HCT116 (cell line): Measurements from ENCODE around the gene NEK11. TPM values are rescaled to one million over a fixed set of nuclear protein-coding genes. Genes with fewer than 3 reads are reported as not detected.

ENCODE experiments used
- ATAC-seq: fragments of 200-7000 bp; cut with Tn5 transposase; 2 replicates; pipeline ENCODE4 v1.9.1; 2020; ENCODE audit warnings: mild to moderate bottlenecking, moderate library complexity
- BruUV-seq: library from RNA; stranded (reverse); fragments of 400-500 nt; replicated peaks from 2 replicates; lab custom pipeline; 2021; lab: Mats Ljungman, UMichigan
- CTCF ChIA-PET: fragments of 300-600 bp; sonication (Branson Sonifier 250); formaldehyde crosslinking; loops from one replicate; lab custom pipeline; 2021; ENCODE audit warnings: antibody characterized with exemption; lab: Charles Lee
- POLR2A ChIA-PET: fragments of 300-600, 350-600 bp; sonication (Branson Sonifier 250); formaldehyde crosslinking; loops from one replicate; lab custom pipeline; 2021; ENCODE audit warnings: antibody characterized with exemption; lab: Charles Lee
- RAD21 ChIA-PET, 2 experiments: fragments of 300-600 bp; sonication (Branson Sonifier 250); formaldehyde crosslinking; loops; one replicate each; lab custom pipeline; 2023; ENCODE audit warnings: low total read pairs in 2 of 2; ENCODE audit not compliant: uncharacterized antibody in 2 of 2, unreplicated experiment in 2 of 2, low non-redundant PET in 1 of 2; lab: Charles Lee
- DNase-seq: peaks from one replicate; pipeline ENCODE4 v3.0.0-alpha.2; 2010; ENCODE audit warnings: low read depth, low spot score
- H2AFZ ChIP-seq: fragments of 200-600 bp; shearing (Covaris generic), sonication (generic); 2 replicates; pipeline ENCODE4 v1.6.1; 2017; ENCODE audit warnings: low read depth, mixed run types, mixed read lengths, antibody characterized with exemption, low read length; ENCODE audit not compliant: poor library complexity, severe bottlenecking
- H3K27ac ChIP-seq: 2 replicates; pipeline ENCODE4 v1.5.1; 2012; ENCODE audit warnings: low read depth, low read length
- H3K27me3 ChIP-seq: fragments of 200-600 bp; sonication (generic); 2 replicates; pipeline ENCODE4 v1.6.1; 2016; ENCODE audit warnings: mixed run types, low read length, mixed read lengths; ENCODE audit not compliant: insufficient read depth
- H3K36me3 ChIP-seq, 2 experiments: fragments of 200-500 bp in 1 of 2; fragments of 200-600 bp in 1 of 2; sonication (Bioruptor generic) in 1 of 2; sonication (generic) in 1 of 2; 2 replicates each; pipeline versions ENCODE4 v1.5.1 to v1.6.1; 2014 to 2016; ENCODE audit warnings: low read length in 2 of 2, inconsistent platforms in 1 of 2, mixed read lengths in 1 of 2, mixed run types in 1 of 2; ENCODE audit not compliant: insufficient read depth in 2 of 2, control insufficient read depth in 1 of 2
- H3K4me1 ChIP-seq, 2 experiments: fragments of 200-600 bp in 1 of 2; sonication (generic) in 1 of 2; 2 replicates each; pipeline versions ENCODE4 v1.5.1 to v1.6.1; 2012 to 2017; ENCODE audit warnings: low read length in 2 of 2, inconsistent platforms in 1 of 2, mild to moderate bottlenecking in 1 of 2, mixed read lengths in 1 of 2, mixed run types in 1 of 2, moderate library complexity in 1 of 2; ENCODE audit not compliant: insufficient read depth in 2 of 2, control insufficient read depth in 1 of 2
- H3K4me2 ChIP-seq: fragments of 200-600 bp; sonication (generic); 2 replicates; pipeline ENCODE4 v1.6.1; 2017; ENCODE audit warnings: mixed run types, low read length, mixed read lengths
- H3K4me3 ChIP-seq, 2 experiments: fragments of 200-600 bp in 1 of 2; sonication (generic) in 1 of 2; replicated peaks in 1 of 2; 2 replicates each; pipeline ENCODE4 v1.5.1; 2011 to 2016; ENCODE audit warnings: low read length in 2 of 2, control low read depth in 1 of 2, low read depth in 1 of 2, mild to moderate bottlenecking in 1 of 2, mixed read lengths in 1 of 2, mixed run types in 1 of 2
- H3K79me2 ChIP-seq: fragments of 200-600 bp; sonication (generic); 2 replicates; pipeline ENCODE4 v1.6.1; 2017; ENCODE audit warnings: mild to moderate bottlenecking, mixed run types, low read length, moderate library complexity, mixed read lengths; ENCODE audit not compliant: insufficient read depth
- H3K9ac ChIP-seq: fragments of 200-600 bp; sonication (generic); 2 replicates; pipeline ENCODE4 v1.6.1; 2016; ENCODE audit warnings: low read length, mixed read lengths
- H3K9me2 ChIP-seq: fragments of 200-600 bp; sonication (generic), shearing (Covaris generic); 2 replicates; pipeline ENCODE4 v1.6.1; 2017; ENCODE audit warnings: mixed run types, mild to moderate bottlenecking, moderate library complexity; ENCODE audit not compliant: insufficient read depth
- H3K9me3 ChIP-seq, 2 experiments: fragments of 200-500 bp in 1 of 2; fragments of 200-600 bp in 1 of 2; sonication (Bioruptor generic) in 1 of 2; sonication (generic) in 1 of 2; 2 replicates each; pipeline ENCODE4 v1.6.1; 2014 to 2017; ENCODE audit warnings: low read length in 2 of 2, mixed read lengths in 2 of 2, inconsistent platforms in 1 of 2, low read depth in 1 of 2, mild to moderate bottlenecking in 1 of 2, mixed run types in 1 of 2, moderate library complexity in 1 of 2; ENCODE audit not compliant: control insufficient read depth in 1 of 2, insufficient read depth in 1 of 2
- H4K20me1 ChIP-seq: fragments of 200-600 bp; sonication (generic), shearing (Covaris generic); 2 replicates; pipeline ENCODE4 v1.6.1; 2017; ENCODE audit warnings: mixed run types, mild to moderate bottlenecking, moderate library complexity; ENCODE audit not compliant: insufficient read depth
- ATF3 ChIP-seq: IDR thresholded peaks from 2 replicates; pipeline ENCODE4 v1.6.1; 2012
- CBX3 ChIP-seq: IDR thresholded peaks from 2 replicates; pipeline ENCODE4 v1.6.1; 2012; ENCODE audit warnings: low read depth
- CTCF ChIP-seq, 3 experiments: fragments of 200-600 bp in 1 of 3; sonication (generic) in 1 of 3; IDR thresholded peaks in 2 of 3; conservative IDR thresholded peaks in 1 of 3; 2 replicates each; pipeline ENCODE4 v1.5.1; 2012 to 2017; ENCODE audit warnings: low read depth in 2 of 3, low read length in 2 of 3, antibody characterized with exemption in 1 of 3, borderline replicate concordance in 1 of 3, control low read depth in 1 of 3, mild to moderate bottlenecking in 1 of 3, mixed read lengths in 1 of 3, mixed run types in 1 of 3, moderate library complexity in 1 of 3; ENCODE audit not compliant: insufficient read depth in 1 of 3
- ELF1 ChIP-seq: IDR thresholded peaks from 2 replicates; pipeline ENCODE4 v1.6.1; 2012; ENCODE audit warnings: low read depth, borderline replicate concordance
- EZH2 ChIP-seq: fragments of 200-600 bp; sonication (generic); IDR thresholded peaks from 2 replicates; pipeline ENCODE4 v1.6.1; 2017; ENCODE audit warnings: antibody characterized with exemption, mixed run types
- EZH2phosphoT487 ChIP-seq: fragments of 200-600 bp; IDR thresholded peaks from 2 replicates; pipeline ENCODE4 v1.6.1; 2018; ENCODE audit warnings: antibody characterized with exemption, borderline replicate concordance
- FOSL1 ChIP-seq: IDR thresholded peaks from 2 replicates; pipeline ENCODE4 v1.6.1; 2012; ENCODE audit warnings: low read depth
- JUND ChIP-seq: IDR thresholded peaks from 2 replicates; pipeline ENCODE4 v1.6.1; 2012
- MAX ChIP-seq: IDR thresholded peaks from 2 replicates; pipeline ENCODE4 v1.6.1; 2012
- POLR2AphosphoS5 ChIP-seq: IDR thresholded peaks from 2 replicates; pipeline ENCODE4 v1.6.1; 2011; ENCODE audit warnings: mild to moderate bottlenecking, low read depth, low read length, moderate library complexity
- TCF7L2 ChIP-seq: IDR thresholded peaks from 2 replicates; pipeline ENCODE4 v1.7.0; 2011; ENCODE audit warnings: borderline replicate concordance, inconsistent platforms; ENCODE audit not compliant: insufficient read depth, insufficient read length; ENCODE audit errors: extremely low read depth
- YY1 ChIP-seq: IDR thresholded peaks from 2 replicates; pipeline ENCODE4 v1.6.1; 2011; ENCODE audit warnings: low read length, low read depth, moderate library complexity, mild to moderate bottlenecking; ENCODE audit not compliant: insufficient replicate concordance; ENCODE audit errors: extremely low read depth
- ZBTB33 ChIP-seq: IDR thresholded peaks from 2 replicates; pipeline ENCODE4 v1.6.1; 2011; ENCODE audit warnings: mild to moderate bottlenecking, low read length, moderate library complexity; ENCODE audit not compliant: insufficient replicate concordance; ENCODE audit errors: extremely low read depth
- ZFX ChIP-seq: fragments of 450-650 bp; IDR thresholded peaks from 2 replicates; pipeline ENCODE4 v1.6.1; 2017
- ZNF274 ChIP-seq: fragments of 200-500 bp; sonication (Bioruptor generic); IDR thresholded peaks from 2 replicates; pipeline ENCODE4 v1.6.1; 2014; ENCODE audit warnings: mild to moderate bottlenecking, low read depth, low read length, inconsistent platforms
- intact Hi-C: fragments of 100-400 bp; cut with micrococcal nuclease; formaldehyde crosslinking; loops from 2 replicates; pipeline ENCODE4 v1.10.0; 2022
- total RNA-seq: library from RNA; stranded (reverse); gene quantifications from one replicate; pipeline ENCODE4 v1.2.1, GENCODE V29; 2021; ENCODE audit not compliant: unreplicated experiment

The NEK11 gene
- total RNA-seq, 1 experiment from 2014 or later = 3.1 TPM

GRCh38 chr3:131107637-131108433 is 81.2 kb downstream of the NEK11 start:
- no TSS peak for BruUV-seq
- Histone ChIP-seq H3K9ac (no peak overlapping the region), H3K36me3 (no peaks in the 10 kb centered on the region), H3K9me3 (no peaks in the 10 kb centered on the region), H3K4me2 (no peak overlapping the region), H3K27ac (no peak overlapping the region), H3K4me3 (no peak overlapping the region), H3K79me2 (no peaks in the 10 kb centered on the region), H2AFZ (no peak overlapping the region), H3K9me2 (no peaks in the 10 kb centered on the region), H4K20me1 (no peaks in the 10 kb centered on the region), H3K27me3 (no peaks in the 10 kb centered on the region), H3K4me1 (no peaks in the 10 kb centered on the region)
- RAD21 ChIA-PET = no interaction called here
- POLR2A ChIA-PET = no interaction called here
- ATAC-seq (no peak), DNase-seq (no peak)
- CTCF ChIA-PET = no interaction called here
- TF ChIP-seq CBX3 (no peak), FOSL1 (no peak), ATF3 (no peak), ELF1 (no peak), MAX (no peak), EZH2phosphoT487 (no peak), ZBTB33 (no peak), JUND (no peak), EZH2 (no peak), CTCF (IDR thresholded peaks at IDR 0.05 in 2 of 3, conservative IDR thresholded peaks at IDR 0.05 in 1 of 3; ENCODE audit: borderline replicate concordance in 1 of 3, insufficient read depth in 1 of 3, low read depth in 2 of 3, low read length in 2 of 3) (no peak), ZNF274 (no peak), YY1 (no peak), POLR2AphosphoS5 (no peak), TCF7L2 (no peak), ZFX (no peak)
- intact Hi-C loops = no loop called here
